ENCODE measurements around the gene APPL2.

Gene APPL2

DNA sequence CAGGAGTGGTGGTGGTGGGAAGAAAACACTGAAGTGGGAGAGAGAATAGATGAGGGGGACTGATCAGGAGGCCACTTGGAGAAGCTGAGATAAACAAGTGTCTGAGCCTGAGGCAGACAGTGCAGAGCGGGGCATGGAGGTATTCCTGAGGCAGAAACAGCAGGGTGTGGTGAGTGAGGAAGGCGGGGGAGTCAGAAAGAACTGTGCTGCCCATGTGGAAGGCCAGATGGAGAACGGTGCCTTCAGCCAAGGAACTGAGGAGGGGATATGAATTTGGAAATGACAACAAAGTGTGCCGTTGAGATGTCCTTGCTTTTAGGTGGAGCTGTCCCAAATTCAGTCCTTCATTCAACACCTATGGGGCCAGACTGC, 13.7 kb downstream of the APPL2 start:
- Histone ChIP-seq H3K27me3 (ENCODE audit: insufficient read depth, poor library complexity, severe bottlenecking) (no peaks in the 10 kb centered on the region), H3K4me1 (ENCODE audit: insufficient read depth, poor library complexity, severe bottlenecking) (no peaks in the 10 kb centered on the region), H3K27ac (ENCODE audit: poor library complexity, severe bottlenecking) (no peak overlapping the region), H3K4me3 (ENCODE audit: severe bottlenecking) (no peak overlapping the region), H3K9me3 (ENCODE audit: severe bottlenecking) (no peaks in the 10 kb centered on the region), H3K36me3 (ENCODE audit: low read depth) (peaks cover 31% of the 10 kb centered on the region)
- DNase-seq (ENCODE audit: low spot score) (no peak), ATAC-seq (ENCODE audit: low read depth) (no peak)
- TF ChIP-seq, protein P1, sequence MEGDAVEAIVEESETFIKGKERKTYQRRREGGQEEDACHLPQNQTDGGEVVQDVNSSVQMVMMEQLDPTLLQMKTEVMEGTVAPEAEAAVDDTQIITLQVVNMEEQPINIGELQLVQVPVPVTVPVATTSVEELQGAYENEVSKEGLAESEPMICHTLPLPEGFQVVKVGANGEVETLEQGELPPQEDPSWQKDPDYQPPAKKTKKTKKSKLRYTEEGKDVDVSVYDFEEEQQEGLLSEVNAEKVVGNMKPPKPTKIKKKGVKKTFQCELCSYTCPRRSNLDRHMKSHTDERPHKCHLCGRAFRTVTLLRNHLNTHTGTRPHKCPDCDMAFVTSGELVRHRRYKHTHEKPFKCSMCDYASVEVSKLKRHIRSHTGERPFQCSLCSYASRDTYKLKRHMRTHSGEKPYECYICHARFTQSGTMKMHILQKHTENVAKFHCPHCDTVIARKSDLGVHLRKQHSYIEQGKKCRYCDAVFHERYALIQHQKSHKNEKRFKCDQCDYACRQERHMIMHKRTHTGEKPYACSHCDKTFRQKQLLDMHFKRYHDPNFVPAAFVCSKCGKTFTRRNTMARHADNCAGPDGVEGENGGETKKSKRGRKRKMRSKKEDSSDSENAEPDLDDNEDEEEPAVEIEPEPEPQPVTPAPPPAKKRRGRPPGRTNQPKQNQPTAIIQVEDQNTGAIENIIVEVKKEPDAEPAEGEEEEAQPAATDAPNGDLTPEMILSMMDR (IDR thresholded peaks at IDR 0.05; ENCODE audit: poor library complexity, severe bottlenecking), result no peak

DNA sequence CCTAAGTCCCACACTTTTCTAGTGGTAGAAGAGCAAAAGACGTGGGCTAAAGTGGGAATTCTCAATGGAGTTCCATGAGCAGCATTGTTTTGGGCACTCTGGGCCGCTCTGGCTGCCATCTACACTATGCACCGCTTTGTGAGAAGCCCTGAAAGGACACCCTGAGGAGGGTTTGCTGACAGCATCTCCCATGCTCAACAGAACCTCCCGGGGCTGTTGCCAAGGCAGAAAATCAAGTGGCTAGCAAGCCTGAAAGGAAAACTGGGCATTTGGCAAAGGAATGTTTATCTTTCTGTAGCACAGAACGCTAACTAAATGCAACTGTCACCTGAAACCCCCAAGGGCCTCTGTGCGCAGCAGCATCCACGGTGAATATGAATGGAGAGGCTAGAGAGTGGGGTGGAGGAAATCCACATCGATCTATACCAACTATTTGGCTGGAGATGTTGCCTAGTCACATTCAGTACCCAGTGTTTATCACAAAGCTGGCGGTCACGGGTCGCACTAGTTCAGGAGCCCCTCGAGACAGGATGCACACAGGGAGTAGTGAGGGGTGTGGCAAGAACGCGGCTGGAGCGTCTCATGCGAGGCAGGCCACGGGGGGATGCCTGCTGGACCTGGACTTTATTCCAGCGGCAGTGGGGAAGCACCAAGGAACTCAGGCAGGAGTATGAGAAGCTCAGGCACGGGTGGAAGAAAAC, 14.2 kb downstream of the APPL2 start:
- Histone ChIP-seq H3K27ac (ENCODE audit: poor library complexity, severe bottlenecking) (no peak overlapping the region), H3K4me3 (ENCODE audit: severe bottlenecking) (no peak overlapping the region), H3K4me1 (ENCODE audit: insufficient read depth, poor library complexity, severe bottlenecking) (no peaks in the 10 kb centered on the region), H3K9me3 (ENCODE audit: severe bottlenecking) (no peaks in the 10 kb centered on the region), H3K27me3 (ENCODE audit: insufficient read depth, poor library complexity, severe bottlenecking) (no peaks in the 10 kb centered on the region), H3K36me3 (ENCODE audit: low read depth) (peaks cover 33% of the 10 kb centered on the region)
- no peak for ATAC-seq (ENCODE audit: low read depth)
- DNase-seq (ENCODE audit: low spot score), result no peak
- TF ChIP-seq, protein P1 (IDR thresholded peaks at IDR 0.05; ENCODE audit: poor library complexity, severe bottlenecking), result no peak

DNA sequence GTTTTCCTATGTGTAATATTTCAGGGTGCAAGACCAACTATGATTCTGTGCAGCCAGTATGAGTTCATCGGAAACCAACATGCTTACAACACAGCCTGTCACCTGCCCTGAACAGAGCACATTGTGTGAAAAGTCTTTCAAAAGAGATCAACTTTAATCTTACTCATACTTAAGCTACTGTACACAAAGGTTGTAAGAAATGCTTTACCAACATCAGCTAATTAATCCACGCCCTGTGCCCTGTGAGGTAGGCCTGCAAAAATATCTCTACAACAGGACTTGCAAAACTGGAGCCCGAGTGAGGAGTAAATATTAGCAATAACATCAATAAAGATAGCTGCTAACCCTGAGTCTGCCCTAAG, 15.1 kb downstream of the APPL2 start:
- DNase-seq (ENCODE audit: low spot score), result no peak
- TF ChIP-seq, protein P1 (IDR thresholded peaks at IDR 0.05; ENCODE audit: poor library complexity, severe bottlenecking), result no peak
- Histone ChIP-seq H3K4me1 (ENCODE audit: insufficient read depth, poor library complexity, severe bottlenecking) (no peaks in the 10 kb centered on the region), H3K4me3 (ENCODE audit: severe bottlenecking) (no peak overlapping the region), H3K27me3 (ENCODE audit: insufficient read depth, poor library complexity, severe bottlenecking) (no peaks in the 10 kb centered on the region), H3K27ac (ENCODE audit: poor library complexity, severe bottlenecking) (no peak overlapping the region), H3K36me3 (ENCODE audit: low read depth) (peaks cover 33% of the 10 kb centered on the region), H3K9me3 (ENCODE audit: severe bottlenecking) (no peaks in the 10 kb centered on the region)
- peak; percentile 67 for ATAC-seq (ENCODE audit: low read depth)

DNA sequence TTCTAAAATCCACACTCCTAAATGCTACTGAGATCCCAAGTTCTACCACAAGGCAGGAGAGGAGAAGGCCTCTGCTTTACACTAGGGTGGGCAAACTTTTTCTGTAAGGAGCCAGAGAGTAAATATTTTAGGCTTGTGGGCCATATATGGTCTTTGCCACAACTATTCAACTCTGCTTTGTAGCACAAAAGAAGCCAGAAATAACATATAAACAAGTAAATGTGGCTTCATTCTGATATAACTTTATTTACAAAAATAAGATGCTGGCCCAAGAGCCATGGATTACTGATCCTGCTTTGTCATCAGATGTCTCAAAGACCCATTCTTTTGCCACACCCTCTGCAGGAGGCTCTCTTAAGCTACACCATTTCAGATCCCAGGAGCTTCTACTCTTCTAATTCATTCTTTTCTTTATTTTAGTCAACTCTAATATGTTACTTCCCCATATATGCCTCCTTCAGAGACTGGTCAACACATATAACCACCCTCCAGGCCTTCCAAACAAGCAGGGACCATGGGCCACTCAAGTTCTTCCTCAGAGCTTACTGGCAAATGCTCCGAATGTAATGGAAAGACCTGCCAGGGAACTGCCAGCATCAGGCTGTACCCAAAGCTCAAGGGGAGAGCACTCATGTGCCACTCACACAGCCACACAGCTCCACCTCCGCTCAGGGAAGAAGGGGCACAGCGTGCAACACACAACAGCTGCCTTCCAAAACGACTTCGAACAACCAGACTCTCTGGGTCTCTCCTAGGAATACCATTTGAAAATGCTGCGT, 15.6 kb downstream of the APPL2 start:
- ATAC-seq (ENCODE audit: low read depth) (no peak), DNase-seq (ENCODE audit: low spot score) (no peak)
- Histone ChIP-seq H3K36me3 (ENCODE audit: low read depth) (peaks cover 27% of the 10 kb centered on the region; the same call in 1 of the 2 replicates), H3K9me3 (ENCODE audit: severe bottlenecking) (no peaks in the 10 kb centered on the region), H3K4me3 (ENCODE audit: severe bottlenecking) (no peak overlapping the region), H3K27me3 (ENCODE audit: insufficient read depth, poor library complexity, severe bottlenecking) (no peaks in the 10 kb centered on the region), H3K4me1 (ENCODE audit: insufficient read depth, poor library complexity, severe bottlenecking) (peaks cover 2% of the 10 kb centered on the region), H3K27ac (ENCODE audit: poor library complexity, severe bottlenecking) (no peak overlapping the region)
- TF ChIP-seq, protein P1 (IDR thresholded peaks at IDR 0.05; ENCODE audit: poor library complexity, severe bottlenecking), result no peak
